ENCODE data around the gene C16orf46.

GRCh38 chr16:81040131-81040530 lies 36.9 kb downstream of the C16orf46 start:
- no peak for TF ChIP-seq CTCF (IDR thresholded peaks at IDR 0.05 in 2 of 3, conservative IDR thresholded peaks at IDR 0.05 in 1 of 3; ENCODE audit: borderline replicate concordance in 1 of 3, insufficient read depth in 1 of 3, low read depth in 2 of 3, low read length in 2 of 3)
- TF ChIP-seq RAD21 (IDR thresholded peaks at IDR 0.05; ENCODE audit: low read depth): no peak
- no peak for TF ChIP-seq EZH2 (IDR thresholded peaks at IDR 0.05)
- TF ChIP-seq SP1 (IDR thresholded peaks at IDR 0.05; ENCODE audit: low read depth): no peak
- TF ChIP-seq, protein P1, sequence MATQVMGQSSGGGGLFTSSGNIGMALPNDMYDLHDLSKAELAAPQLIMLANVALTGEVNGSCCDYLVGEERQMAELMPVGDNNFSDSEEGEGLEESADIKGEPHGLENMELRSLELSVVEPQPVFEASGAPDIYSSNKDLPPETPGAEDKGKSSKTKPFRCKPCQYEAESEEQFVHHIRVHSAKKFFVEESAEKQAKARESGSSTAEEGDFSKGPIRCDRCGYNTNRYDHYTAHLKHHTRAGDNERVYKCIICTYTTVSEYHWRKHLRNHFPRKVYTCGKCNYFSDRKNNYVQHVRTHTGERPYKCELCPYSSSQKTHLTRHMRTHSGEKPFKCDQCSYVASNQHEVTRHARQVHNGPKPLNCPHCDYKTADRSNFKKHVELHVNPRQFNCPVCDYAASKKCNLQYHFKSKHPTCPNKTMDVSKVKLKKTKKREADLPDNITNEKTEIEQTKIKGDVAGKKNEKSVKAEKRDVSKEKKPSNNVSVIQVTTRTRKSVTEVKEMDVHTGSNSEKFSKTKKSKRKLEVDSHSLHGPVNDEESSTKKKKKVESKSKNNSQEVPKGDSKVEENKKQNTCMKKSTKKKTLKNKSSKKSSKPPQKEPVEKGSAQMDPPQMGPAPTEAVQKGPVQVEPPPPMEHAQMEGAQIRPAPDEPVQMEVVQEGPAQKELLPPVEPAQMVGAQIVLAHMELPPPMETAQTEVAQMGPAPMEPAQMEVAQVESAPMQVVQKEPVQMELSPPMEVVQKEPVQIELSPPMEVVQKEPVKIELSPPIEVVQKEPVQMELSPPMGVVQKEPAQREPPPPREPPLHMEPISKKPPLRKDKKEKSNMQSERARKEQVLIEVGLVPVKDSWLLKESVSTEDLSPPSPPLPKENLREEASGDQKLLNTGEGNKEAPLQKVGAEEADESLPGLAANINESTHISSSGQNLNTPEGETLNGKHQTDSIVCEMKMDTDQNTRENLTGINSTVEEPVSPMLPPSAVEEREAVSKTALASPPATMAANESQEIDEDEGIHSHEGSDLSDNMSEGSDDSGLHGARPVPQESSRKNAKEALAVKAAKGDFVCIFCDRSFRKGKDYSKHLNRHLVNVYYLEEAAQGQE (IDR thresholded peaks at IDR 0.05; ENCODE audit: low read depth): no peak
- TF ChIP-seq SIN3A (IDR thresholded peaks at IDR 0.05; ENCODE audit: low read depth): no peak
- TF ChIP-seq POLR2AphosphoS5 (IDR thresholded peaks at IDR 0.05; ENCODE audit: low read depth, low read length): no peak
- TF ChIP-seq, protein P2, sequence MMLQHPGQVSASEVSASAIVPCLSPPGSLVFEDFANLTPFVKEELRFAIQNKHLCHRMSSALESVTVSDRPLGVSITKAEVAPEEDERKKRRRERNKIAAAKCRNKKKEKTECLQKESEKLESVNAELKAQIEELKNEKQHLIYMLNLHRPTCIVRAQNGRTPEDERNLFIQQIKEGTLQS (IDR thresholded peaks at IDR 0.05): no peak
- TF ChIP-seq MAX (IDR thresholded peaks at IDR 0.05): no peak
- TF ChIP-seq POLR2A (IDR thresholded peaks at IDR 0.05; ENCODE audit: borderline replicate concordance, extremely low read depth, insufficient read depth, insufficient read length): no peak
- TF ChIP-seq CEBPB (IDR thresholded peaks at IDR 0.05; ENCODE audit: low read depth): no peak
- TF ChIP-seq, protein P3, sequence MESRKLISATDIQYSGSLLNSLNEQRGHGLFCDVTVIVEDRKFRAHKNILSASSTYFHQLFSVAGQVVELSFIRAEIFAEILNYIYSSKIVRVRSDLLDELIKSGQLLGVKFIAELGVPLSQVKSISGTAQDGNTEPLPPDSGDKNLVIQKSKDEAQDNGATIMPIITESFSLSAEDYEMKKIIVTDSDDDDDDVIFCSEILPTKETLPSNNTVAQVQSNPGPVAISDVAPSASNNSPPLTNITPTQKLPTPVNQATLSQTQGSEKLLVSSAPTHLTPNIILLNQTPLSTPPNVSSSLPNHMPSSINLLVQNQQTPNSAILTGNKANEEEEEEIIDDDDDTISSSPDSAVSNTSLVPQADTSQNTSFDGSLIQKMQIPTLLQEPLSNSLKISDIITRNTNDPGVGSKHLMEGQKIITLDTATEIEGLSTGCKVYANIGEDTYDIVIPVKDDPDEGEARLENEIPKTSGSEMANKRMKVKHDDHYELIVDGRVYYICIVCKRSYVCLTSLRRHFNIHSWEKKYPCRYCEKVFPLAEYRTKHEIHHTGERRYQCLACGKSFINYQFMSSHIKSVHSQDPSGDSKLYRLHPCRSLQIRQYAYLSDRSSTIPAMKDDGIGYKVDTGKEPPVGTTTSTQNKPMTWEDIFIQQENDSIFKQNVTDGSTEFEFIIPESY (IDR thresholded peaks at IDR 0.05; ENCODE audit: extremely low read depth, insufficient replicate concordance, low read length): no peak
